GM12864 (cell line): ENCODE measurements around the gene DCLK1.

ENCODE experiments used
- DNase-seq: peaks from one replicate; pipeline ENCODE4 v3.0.0-alpha.2; 2011; ENCODE audit warnings: low read depth
- H3K4me3 ChIP-seq: 2 replicates; pipeline ENCODE4 v1.5.1; 2011; ENCODE audit warnings: mild to moderate bottlenecking, low read depth, low read length, control low read depth
- CTCF ChIP-seq: IDR thresholded peaks from 2 replicates; pipeline ENCODE4 v1.5.1; 2011; ENCODE audit warnings: low read depth, mild to moderate bottlenecking, moderate library complexity, low read length, control low read depth, inconsistent platforms; ENCODE audit errors: missing control alignments

DCLK1 gene

GRCh38 chr13:35889560-35889959 lies 241.6 kb downstream of the DCLK1 start:
- H3K4me3 ChIP-seq = no peak overlapping the region
- no peak for TF ChIP-seq CTCF
- no peak for DNase-seq

DNA sequence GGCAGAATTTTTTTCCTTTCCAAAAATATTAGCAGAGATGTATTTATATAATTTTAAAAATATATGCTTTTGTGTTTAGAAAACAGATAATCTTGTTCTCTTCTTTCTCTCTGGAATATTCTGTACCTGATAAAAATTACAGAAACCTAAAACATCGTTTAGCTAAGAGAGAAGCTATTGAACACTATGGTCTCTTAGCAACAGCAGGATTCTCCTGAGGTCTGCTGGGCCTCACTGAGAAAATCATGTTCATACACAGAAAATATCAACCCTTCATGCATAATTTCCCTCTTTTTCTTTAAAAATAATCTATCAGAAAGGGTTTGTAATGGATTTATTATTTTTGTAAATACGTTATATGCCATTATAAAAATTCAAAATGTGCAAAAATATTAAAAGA lies 242.2 kb downstream of the DCLK1 start:
- no peak for TF ChIP-seq CTCF
- no peak for DNase-seq
- no peak overlapping the region for H3K4me3 ChIP-seq

DNA sequence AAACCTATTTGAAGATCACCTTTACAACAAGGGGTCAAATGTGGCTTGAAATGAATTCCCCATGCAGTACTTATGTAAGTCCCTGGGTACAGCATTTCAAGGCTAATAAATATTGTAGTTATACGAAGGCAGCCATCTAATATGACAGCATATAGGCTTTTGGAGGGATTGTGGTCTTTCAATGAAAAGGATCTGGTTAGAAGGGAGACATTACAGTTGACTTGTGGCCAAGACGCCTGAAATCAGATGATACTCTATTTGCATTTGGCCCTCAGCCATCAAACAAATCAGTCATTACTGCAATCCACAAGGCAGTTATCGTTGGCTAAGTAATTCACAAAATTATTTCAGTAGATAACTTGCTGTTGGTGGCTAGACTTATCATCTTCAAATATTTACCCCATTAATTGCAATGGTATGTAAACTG lies 242.7 kb downstream of the DCLK1 start:
- H3K4me3 ChIP-seq = no peak overlapping the region
- TF ChIP-seq CTCF = no peak
- DNase-seq = no peak

- no peak for DNase-seq
- H3K4me3 ChIP-seq = no peak overlapping the region
- no peak for TF ChIP-seq CTCF
These were observed 244.0 kb downstream of the DCLK1 start for GRCh38 chr13:35887115-35887666.

DNA sequence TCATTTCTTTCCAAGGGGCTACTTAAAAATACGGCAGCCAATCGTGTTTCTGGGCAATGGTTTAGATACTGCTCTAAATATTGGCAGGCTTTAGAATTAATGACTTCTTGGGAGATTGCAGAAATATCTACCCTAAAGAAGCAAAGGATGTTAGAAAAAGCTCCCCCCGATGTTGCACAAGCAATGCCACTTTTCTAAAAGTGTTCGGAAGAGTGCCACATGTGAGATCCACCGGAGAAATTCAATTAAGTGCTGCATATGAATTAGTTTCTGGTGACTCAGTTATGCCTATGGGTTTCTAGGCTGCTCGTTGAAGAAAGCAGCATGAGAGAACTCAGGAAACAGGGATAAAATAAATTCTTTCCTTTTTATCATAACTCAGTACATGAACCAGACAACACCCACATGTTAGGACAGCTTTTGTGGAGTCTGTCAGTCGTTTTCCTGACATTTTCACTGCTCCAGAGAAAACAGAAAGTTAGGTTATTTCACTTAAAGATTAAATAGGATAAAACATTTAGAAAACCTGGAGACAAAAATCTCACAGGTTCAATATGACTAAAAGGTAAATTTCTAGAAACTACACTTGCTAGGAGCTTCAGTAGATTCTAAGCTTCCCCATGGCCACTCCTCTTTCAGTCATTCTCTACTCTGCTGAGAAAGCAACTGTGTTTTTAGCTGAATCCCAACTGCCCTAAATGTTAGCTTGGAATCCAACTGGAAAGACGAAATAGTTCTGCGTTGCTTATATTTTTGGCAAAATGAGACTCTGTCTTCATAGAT lies 244.7 kb downstream of the DCLK1 start:
- DNase-seq = no peak
- H3K4me3 ChIP-seq = no peak overlapping the region
- TF ChIP-seq CTCF = no peak

GRCh38 chr13:35884211-35884760 lies 246.9 kb downstream of the DCLK1 start:
- DNase-seq = no peak
- TF ChIP-seq CTCF = no peak
- H3K4me3 ChIP-seq = no peak overlapping the region
